Measurements from ENCODE around the gene HLA-DMB.
"Not testable (repeated sequence)": the region's sequence is repeated elsewhere in the genome, so short reads cannot be mapped to it uniquely, and the experiment has no call there.

HLA-DMB gene

GRCh38 chr6:32943864-32944649, 3.2 kb upstream of the HLA-DMB start:
- Histone ChIP-seq H3K4me3 (replicated peaks; ENCODE audit: insufficient read depth, low read length) (peak overlapping the region; percentile 20), H3K27ac (replicated peaks) (peak overlapping the region; percentile 73), H3K27me3 (ENCODE audit: insufficient read depth, poor library complexity, severe bottlenecking) (no peaks in the 10 kb centered on the region)
- peak in 1 of 2 experiments; percentile 85 for DNase-seq (ENCODE audit: low read depth in 1 of 2, low spot score in 1 of 2)
- TF ChIP-seq SPI1 (IDR thresholded peaks at IDR 0.05; ENCODE audit: borderline replicate concordance, low read depth) (peak; percentile 88), GABPA (IDR thresholded peaks at IDR 0.05; ENCODE audit: low read depth) (no peak), POLR2AphosphoS5 (IDR thresholded peaks at IDR 0.05; ENCODE audit: low read depth) (peak; percentile 65), CTCF (IDR thresholded peaks at IDR 0.05; ENCODE audit: insufficient read depth, low read length) (no peak)
- TF ChIP-seq, protein P1, sequence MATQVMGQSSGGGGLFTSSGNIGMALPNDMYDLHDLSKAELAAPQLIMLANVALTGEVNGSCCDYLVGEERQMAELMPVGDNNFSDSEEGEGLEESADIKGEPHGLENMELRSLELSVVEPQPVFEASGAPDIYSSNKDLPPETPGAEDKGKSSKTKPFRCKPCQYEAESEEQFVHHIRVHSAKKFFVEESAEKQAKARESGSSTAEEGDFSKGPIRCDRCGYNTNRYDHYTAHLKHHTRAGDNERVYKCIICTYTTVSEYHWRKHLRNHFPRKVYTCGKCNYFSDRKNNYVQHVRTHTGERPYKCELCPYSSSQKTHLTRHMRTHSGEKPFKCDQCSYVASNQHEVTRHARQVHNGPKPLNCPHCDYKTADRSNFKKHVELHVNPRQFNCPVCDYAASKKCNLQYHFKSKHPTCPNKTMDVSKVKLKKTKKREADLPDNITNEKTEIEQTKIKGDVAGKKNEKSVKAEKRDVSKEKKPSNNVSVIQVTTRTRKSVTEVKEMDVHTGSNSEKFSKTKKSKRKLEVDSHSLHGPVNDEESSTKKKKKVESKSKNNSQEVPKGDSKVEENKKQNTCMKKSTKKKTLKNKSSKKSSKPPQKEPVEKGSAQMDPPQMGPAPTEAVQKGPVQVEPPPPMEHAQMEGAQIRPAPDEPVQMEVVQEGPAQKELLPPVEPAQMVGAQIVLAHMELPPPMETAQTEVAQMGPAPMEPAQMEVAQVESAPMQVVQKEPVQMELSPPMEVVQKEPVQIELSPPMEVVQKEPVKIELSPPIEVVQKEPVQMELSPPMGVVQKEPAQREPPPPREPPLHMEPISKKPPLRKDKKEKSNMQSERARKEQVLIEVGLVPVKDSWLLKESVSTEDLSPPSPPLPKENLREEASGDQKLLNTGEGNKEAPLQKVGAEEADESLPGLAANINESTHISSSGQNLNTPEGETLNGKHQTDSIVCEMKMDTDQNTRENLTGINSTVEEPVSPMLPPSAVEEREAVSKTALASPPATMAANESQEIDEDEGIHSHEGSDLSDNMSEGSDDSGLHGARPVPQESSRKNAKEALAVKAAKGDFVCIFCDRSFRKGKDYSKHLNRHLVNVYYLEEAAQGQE (IDR thresholded peaks at IDR 0.05; ENCODE audit: insufficient replicate concordance, low read depth), result no peak

GRCh38 chr6:32942555-32943123, 1.8 kb upstream of the HLA-DMB start:
- not testable (repeated sequence) for DNase-seq (ENCODE audit: low read depth in 1 of 2, low spot score in 1 of 2); H3K27ac ChIP-seq (replicated peaks); H3K27me3 ChIP-seq (ENCODE audit: insufficient read depth, poor library complexity, severe bottlenecking); H3K4me3 ChIP-seq (replicated peaks; ENCODE audit: insufficient read depth, low read length)

GRCh38 chr6:32941214-32941768, 463 bp upstream of the HLA-DMB start:
- Histone ChIP-seq H3K27me3 (ENCODE audit: insufficient read depth, poor library complexity, severe bottlenecking) (no peaks in the 10 kb centered on the region), H3K4me3 (replicated peaks; ENCODE audit: insufficient read depth, low read length) (no peak overlapping the region), H3K27ac (replicated peaks) (no peak overlapping the region)
- TF ChIP-seq, protein P1 (IDR thresholded peaks at IDR 0.05; ENCODE audit: insufficient replicate concordance, low read depth), result no peak
- no peak for TF ChIP-seq GABPA (IDR thresholded peaks at IDR 0.05; ENCODE audit: low read depth)
- no peak for TF ChIP-seq POLR2AphosphoS5 (IDR thresholded peaks at IDR 0.05; ENCODE audit: low read depth)
- TF ChIP-seq SPI1 (IDR thresholded peaks at IDR 0.05; ENCODE audit: borderline replicate concordance, low read depth), result no peak
- no peak for TF ChIP-seq CTCF (IDR thresholded peaks at IDR 0.05; ENCODE audit: insufficient read depth, low read length)
- DNase-seq (ENCODE audit: low read depth in 1 of 2, low spot score in 1 of 2), result peak in 1 of 2 experiments; percentile 6

GRCh38 chr6:32938494-32938893, 2.3 kb downstream of the HLA-DMB start:
- TF ChIP-seq, protein P1 (IDR thresholded peaks at IDR 0.05; ENCODE audit: insufficient replicate concordance, low read depth), result no peak
- TF ChIP-seq POLR2AphosphoS5 (IDR thresholded peaks at IDR 0.05; ENCODE audit: low read depth) (no peak), GABPA (IDR thresholded peaks at IDR 0.05; ENCODE audit: low read depth) (no peak), CTCF (IDR thresholded peaks at IDR 0.05; ENCODE audit: insufficient read depth, low read length) (no peak), SPI1 (IDR thresholded peaks at IDR 0.05; ENCODE audit: borderline replicate concordance, low read depth) (no peak)
- no peaks in the 10 kb centered on the region for H3K27me3 ChIP-seq (ENCODE audit: insufficient read depth, poor library complexity, severe bottlenecking)
- H3K4me3 ChIP-seq (replicated peaks; ENCODE audit: insufficient read depth, low read length), result no peak overlapping the region
- DNase-seq (ENCODE audit: low read depth in 1 of 2, low spot score in 1 of 2), result no peak
- H3K27ac ChIP-seq (replicated peaks), result no peak overlapping the region
